HEK293T (cell line): ENCODE measurements around the gene PM20D2.

Source experiments
- CTCF ChIA-PET: fragments of 350-600 bp; formaldehyde crosslinking; extraction: SDS; loops from one replicate; lab custom pipeline; 2021; ENCODE audit warnings: antibody characterized with exemption, inconsistent platforms; lab: Yijun Ruan, JAX
- POLR2A ChIA-PET: fragments of 350-600 bp; formaldehyde crosslinking; extraction: SDS; loops from one replicate; lab custom pipeline; 2020; ENCODE audit warnings: antibody characterized with exemption, inconsistent platforms; lab: Yijun Ruan, JAX
- DNase-seq: peaks from one replicate; pipeline ENCODE4 v3.0.0; 2012; ENCODE audit warnings: mixed read lengths; ENCODE audit errors: extremely low spot score
- ARNT ChIP-seq: fragments of 450-650 bp; IDR thresholded peaks from 2 replicates; pipeline ENCODE4 v1.6.1; 2017; ENCODE audit warnings: mild to moderate bottlenecking
- BHLHE40 ChIP-seq: fragments of 450-650 bp; IDR thresholded peaks from 2 replicates; pipeline ENCODE4 v1.6.1; 2016; ENCODE audit warnings: mild to moderate bottlenecking, moderate library complexity, borderline replicate concordance
- CTBP1 ChIP-seq: fragments of 450-650 bp; IDR thresholded peaks from 2 replicates; pipeline ENCODE4 v1.6.1; 2016; ENCODE audit warnings: borderline replicate concordance
- ELF4 ChIP-seq: fragments of 450-650 bp; IDR thresholded peaks from 2 replicates; pipeline ENCODE4 v1.6.1; 2017; ENCODE audit warnings: antibody characterized with exemption
- FOXA1 ChIP-seq: fragments of 450-650 bp; IDR thresholded peaks from 2 replicates; pipeline ENCODE4 v1.6.1; 2016; ENCODE audit warnings: mild to moderate bottlenecking
- FOXK2 ChIP-seq: fragments of 450-650 bp; IDR thresholded peaks from 2 replicates; pipeline ENCODE4 v1.6.1; 2016; ENCODE audit warnings: mild to moderate bottlenecking
- FOXM1 ChIP-seq: fragments of 450-650 bp; IDR thresholded peaks from 2 replicates; pipeline ENCODE4 v1.6.1; 2017; ENCODE audit warnings: mild to moderate bottlenecking, borderline replicate concordance
- HDGF ChIP-seq: fragments of 450-650 bp; IDR thresholded peaks from 2 replicates; pipeline ENCODE4 v1.6.1; 2017; ENCODE audit warnings: antibody characterized with exemption, borderline replicate concordance
- L3MBTL2 ChIP-seq: fragments of 450-650 bp; conservative IDR thresholded peaks from 2 replicates; pipeline ENCODE4 v1.6.1; 2016; ENCODE audit warnings: mild to moderate bottlenecking
- LEF1 ChIP-seq: fragments of 450-650 bp; IDR thresholded peaks from 2 replicates; pipeline ENCODE4 v1.6.1; 2017; ENCODE audit warnings: mild to moderate bottlenecking, borderline replicate concordance
- NFRKB ChIP-seq: fragments of 450-650 bp; IDR thresholded peaks from 2 replicates; pipeline ENCODE4 v1.6.1; 2016; ENCODE audit warnings: mild to moderate bottlenecking, moderate library complexity
- SP1 ChIP-seq: fragments of 450-650 bp; IDR thresholded peaks from 2 replicates; pipeline ENCODE4 v1.6.1; 2017
- SUZ12 ChIP-seq: fragments of 450-650 bp; IDR thresholded peaks from 2 replicates; pipeline ENCODE4 v1.6.1; 2016; ENCODE audit warnings: mild to moderate bottlenecking
- TARDBP ChIP-seq: fragments of 450-650 bp; IDR thresholded peaks from 2 replicates; pipeline ENCODE4 v1.6.1; 2016
- ZNF384 ChIP-seq: fragments of 450-650 bp; IDR thresholded peaks from 2 replicates; pipeline ENCODE4 v1.6.1; 2016
- TF ChIP-seq, protein P1 (sequence below): fragments of 450-650 bp; IDR thresholded peaks from 2 replicates; pipeline ENCODE4 v1.6.1; 2016

Gene PM20D2

DNA sequence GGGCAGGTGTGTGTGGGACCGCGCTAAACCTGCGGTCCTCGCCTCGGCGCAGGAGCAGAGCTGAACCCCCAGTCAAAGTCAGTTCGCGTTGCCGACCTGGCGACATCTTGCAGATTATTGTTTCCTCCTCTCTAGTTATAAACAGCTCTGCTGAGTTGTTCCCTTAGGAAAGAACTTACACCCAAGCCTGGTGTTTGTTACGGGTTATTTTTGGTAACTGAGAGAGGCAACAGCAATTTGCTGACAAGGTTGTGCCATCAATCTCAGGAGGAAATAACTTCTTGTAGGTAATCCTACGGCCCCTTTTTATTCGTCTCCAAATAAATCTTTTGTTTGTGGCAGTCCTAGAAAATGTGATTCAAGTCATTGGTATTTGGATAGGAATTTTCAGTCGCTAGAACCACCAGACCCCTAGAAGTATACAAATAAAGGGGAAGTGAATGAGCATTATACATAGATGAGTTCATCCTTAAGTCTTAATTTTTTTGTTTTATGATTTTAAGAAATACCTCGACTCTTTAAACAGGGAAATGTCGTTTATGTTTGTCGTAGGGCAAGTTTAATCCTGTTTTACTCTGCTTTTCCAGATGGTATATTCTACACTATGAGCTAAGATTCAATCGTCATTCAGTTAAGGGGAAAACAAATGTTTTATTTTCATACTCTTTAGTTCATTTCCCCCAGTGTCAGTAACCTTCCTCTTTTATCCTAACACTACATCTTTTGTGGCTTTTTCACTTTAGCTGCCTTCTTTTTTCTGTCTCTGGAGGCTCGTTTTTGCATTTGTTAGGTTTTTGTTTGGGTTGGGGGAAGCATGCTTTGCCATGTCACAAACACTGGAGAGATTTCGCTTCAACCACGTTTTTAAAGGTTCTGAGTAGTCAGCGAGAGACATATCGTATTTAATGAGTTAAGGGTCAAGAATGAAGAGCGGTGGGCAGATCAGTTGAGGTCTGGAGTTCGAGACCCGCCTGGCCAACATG, 1.2 kb downstream of the PM20D2 start:
- ChIA-PET POLR2A (interaction anchor here (0.7 to 5.3 kb wide), 15 partner anchors 8 to 206 kb away, joined by 3 to 46 read pairs (median 4); partner anchors contain the start of genes PNRC1, RNGTT, SRSF12 and UBE2J1), CTCF (interaction anchor here (0.6 kb wide), 1 partner anchor 8 kb away, joined by 3 read pairs; no protein-coding TSS in a partner anchor)
- no peak for TF ChIP-seq TARDBP
- TF ChIP-seq, protein P1, sequence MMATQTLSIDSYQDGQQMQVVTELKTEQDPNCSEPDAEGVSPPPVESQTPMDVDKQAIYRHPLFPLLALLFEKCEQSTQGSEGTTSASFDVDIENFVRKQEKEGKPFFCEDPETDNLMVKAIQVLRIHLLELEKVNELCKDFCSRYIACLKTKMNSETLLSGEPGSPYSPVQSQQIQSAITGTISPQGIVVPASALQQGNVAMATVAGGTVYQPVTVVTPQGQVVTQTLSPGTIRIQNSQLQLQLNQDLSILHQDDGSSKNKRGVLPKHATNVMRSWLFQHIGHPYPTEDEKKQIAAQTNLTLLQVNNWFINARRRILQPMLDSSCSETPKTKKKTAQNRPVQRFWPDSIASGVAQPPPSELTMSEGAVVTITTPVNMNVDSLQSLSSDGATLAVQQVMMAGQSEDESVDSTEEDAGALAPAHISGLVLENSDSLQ = peak; percentile 72
- peak; percentile 39 for DNase-seq

DNA sequence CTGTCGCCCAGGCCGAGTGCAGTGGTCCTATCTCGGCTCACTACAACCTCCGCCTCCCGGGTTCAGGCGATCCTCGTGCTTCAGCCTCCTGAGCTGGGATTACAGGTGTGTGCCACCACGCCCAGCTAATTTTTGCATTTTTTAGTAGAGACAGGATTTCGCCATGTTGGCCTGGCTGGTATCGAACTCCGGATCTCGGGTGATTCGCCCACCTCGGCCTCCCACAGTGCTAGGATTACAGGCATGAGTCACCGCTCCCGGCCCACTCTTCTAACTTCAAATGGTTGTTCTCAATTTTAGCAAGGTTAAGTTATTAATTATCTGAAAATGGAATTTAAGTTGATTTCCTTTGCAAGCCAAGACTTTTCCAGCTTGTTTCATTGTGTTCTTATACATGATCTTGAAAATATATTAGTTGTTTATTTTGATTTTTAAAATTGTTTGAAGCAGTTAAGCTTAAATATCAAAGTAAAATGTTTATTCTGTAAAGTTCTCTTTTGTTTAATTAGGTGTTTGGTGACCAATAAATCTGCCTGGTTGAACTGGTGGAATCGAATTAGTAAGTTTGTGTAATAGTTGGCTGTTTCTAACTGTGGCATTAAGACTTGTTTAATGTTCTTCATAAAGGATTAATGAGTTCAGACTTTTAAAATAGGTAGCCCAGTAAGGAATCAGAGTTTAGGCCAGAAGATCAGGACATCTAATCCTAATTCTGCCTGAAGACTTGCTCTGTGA, 2.3 kb downstream of the PM20D2 start:
- TF ChIP-seq FOXM1 (no peak), ARNT (no peak), ZNF384 (no peak), CTBP1 (no peak), SP1 (no peak), HDGF (no peak), NFRKB (no peak)
- CTCF ChIA-PET = interaction anchor here (1.0 kb wide), 1 partner anchor 93 kb away, joined by 3 read pairs; no protein-coding TSS in a partner anchor
- no peak for DNase-seq
- POLR2A ChIA-PET = no interaction called here

DNA sequence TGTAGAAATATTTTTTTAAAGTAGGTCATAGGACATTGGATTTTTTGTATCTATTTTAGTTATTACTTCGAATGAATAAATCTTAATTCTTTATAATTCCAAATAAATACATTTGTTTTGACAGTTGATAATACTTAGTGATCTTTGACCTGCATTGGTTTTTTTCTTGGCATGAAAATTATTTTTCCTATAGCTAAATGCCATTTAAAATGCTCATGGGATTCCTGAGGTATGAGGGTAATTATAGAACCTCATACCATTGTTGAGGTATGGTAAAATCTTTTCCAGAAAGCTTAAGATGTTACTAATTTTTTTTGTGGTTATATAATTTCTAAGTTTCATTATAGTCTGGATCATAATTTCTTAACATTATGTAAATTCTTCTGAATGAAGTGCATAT, 8.3 kb downstream of the PM20D2 start:
- DNase-seq = no peak
- ChIA-PET CTCF (no interaction called here), POLR2A (interaction anchor here (1.3 kb wide), 1 partner anchor 8 kb away, joined by 6 read pairs; the partner anchor contains the start of gene PM20D2)
- TF ChIP-seq FOXM1 (no peak), SP1 (no peak), TARDBP (no peak), HDGF (no peak), L3MBTL2 (no peak), ZNF384 (no peak), NFRKB (no peak), LEF1 (no peak), FOXK2 (no peak), SUZ12 (no peak), ELF4 (no peak), ARNT (no peak), BHLHE40 (no peak), FOXA1 (no peak)
- TF ChIP-seq, protein P1 = no peak

DNA sequence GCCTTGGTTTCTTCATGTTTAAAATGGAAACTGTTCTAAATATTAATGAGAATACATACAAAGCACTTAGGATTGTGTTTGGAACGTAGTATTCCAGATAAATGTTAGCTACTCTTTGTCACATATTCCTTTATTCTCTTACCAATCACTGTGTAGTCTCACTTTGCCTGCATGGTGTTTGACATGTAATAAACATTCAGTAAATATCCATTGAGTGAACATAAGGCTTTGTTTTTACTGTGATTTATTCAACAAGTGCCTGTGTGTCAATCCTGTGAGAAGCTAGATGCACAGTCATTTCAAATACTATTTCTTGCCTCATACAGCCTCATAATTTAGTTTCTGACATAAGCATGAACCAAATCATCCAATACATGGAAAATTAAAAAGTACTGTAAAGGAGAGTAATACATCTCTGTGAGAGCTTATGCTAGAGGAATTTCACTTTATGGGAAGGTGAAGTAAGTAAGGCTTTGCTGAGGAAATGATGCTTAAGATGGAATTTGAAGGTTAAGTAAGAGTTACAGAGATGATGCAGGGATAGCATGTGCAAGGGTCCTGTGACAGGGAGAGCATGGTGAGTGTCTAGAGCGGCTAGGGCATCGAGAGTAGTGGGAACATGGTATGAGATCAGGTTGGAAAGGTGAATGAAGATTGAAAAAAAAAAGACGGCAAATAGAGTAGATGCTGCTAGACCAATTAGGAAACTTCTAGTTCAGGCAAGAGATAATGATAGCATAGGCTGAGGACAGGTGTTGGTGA, 14.7 kb downstream of the PM20D2 start:
- TF ChIP-seq CTBP1 (no peak), SUZ12 (no peak), ZNF384 (no peak), SP1 (no peak), BHLHE40 (no peak), L3MBTL2 (no peak), FOXA1 (no peak), FOXM1 (no peak), HDGF (no peak), FOXK2 (no peak), ARNT (no peak)
- no peak for DNase-seq
- CTCF ChIA-PET = interaction anchor here (0.6 kb wide), 2 partner anchors 18 to 38 kb away, joined by 3 to 4 read pairs; no protein-coding TSS in a partner anchor
- POLR2A ChIA-PET = interaction anchor here (0.7 kb wide), 1 partner anchor 177 kb away, joined by 3 read pairs; no protein-coding TSS in a partner anchor

DNA sequence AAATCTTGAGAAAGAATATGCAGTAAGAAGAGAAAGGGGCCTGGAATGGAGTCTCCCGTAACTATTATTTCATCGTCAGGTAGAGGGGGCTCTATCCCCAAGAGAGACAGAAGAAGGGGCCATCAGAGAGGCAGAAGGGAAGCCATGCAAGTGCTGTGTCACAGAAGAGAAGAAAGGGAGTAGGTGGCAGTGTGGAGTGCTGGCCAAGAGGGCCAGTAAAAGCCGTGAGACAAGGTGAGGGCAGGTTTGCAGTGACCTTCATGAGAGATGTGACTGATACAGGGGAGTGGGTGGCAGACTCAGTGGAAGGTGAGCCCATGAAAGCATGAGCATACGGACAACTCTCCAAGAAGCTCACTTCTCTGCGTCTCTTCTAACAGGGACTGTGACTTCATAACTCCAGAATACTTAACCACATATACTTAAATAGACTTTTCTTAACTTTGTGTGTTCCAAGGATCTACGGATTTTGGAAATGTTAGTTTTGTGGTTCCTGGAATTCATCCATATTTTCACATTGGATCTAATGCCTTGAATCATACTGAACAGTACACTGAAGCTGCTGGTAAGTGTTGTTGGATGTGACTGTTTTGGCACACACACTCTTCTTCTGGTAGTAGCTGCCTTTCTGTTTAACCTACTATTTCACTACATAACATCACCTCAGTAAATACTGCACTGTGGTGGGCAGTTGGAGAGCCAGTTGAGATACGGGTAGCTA, 15.6 kb downstream of the PM20D2 start:
- POLR2A ChIA-PET = interaction anchor here (1.7 kb wide), 1 partner anchor 15 kb away, joined by 7 read pairs; the partner anchor contains the start of gene PM20D2
- no peak for DNase-seq
- no peak for TF ChIP-seq LEF1
- TF ChIP-seq TARDBP = no peak
- no peak for TF ChIP-seq BHLHE40
- no peak for TF ChIP-seq ELF4
- TF ChIP-seq, protein P1 = no peak
- TF ChIP-seq CTBP1 = no peak
- TF ChIP-seq HDGF = no peak
- no peak for TF ChIP-seq SUZ12
- TF ChIP-seq NFRKB = no peak
- no peak for TF ChIP-seq FOXM1
- TF ChIP-seq ZNF384 = no peak
- no peak for TF ChIP-seq FOXA1
- no peak for TF ChIP-seq SP1
- TF ChIP-seq FOXK2 = no peak
- TF ChIP-seq L3MBTL2 = no peak
- CTCF ChIA-PET = no interaction called here
